GM03348 (cell line): Measurements from ENCODE around the gene DUS3L.

ENCODE experiments used
- DNase-seq: peaks from one replicate; pipeline ENCODE4 v3.0.0; 2012; ENCODE audit warnings: low spot score

The DUS3L gene

GRCh38 chr19:5790559-5791520 is at the start of gene DUS3L:
Gene DUS3L (minus strand): TSS chr19:5791163. CDS start chr19:5791141, 22 bp downstream.
- DNase-seq = peak; percentile 97

- no peak for DNase-seq
Observed at GRCh38 chr19:5839065-5840017, 48.4 kb upstream of the DUS3L start, which contains the start of gene FUT6. Gene FUT6 (minus strand): TSS chr19:5839702. CDS start chr19:5832567, 7,135 bp downstream.

GRCh38 chr19:5838353-5839064 is 47.5 kb upstream of the DUS3L start:
- DNase-seq = no peak

GRCh38 chr19:5837761-5838352 is 46.9 kb upstream of the DUS3L start:
- no peak for DNase-seq

- DNase-seq = no peak
Observed at GRCh38 chr19:5832527-5833216, 41.7 kb upstream of the DUS3L start.

GRCh38 chr19:5832061-5832460 is 41.1 kb upstream of the DUS3L start:
- no peak for DNase-seq

GRCh38 chr19:5831159-5831558 is 40.2 kb upstream of the DUS3L start:
- no peak for DNase-seq

- no peak for DNase-seq
Observed at GRCh38 chr19:5829567-5830310, 38.8 kb upstream of the DUS3L start.

GRCh38 chr19:5828661-5829566 is 38.0 kb upstream of the DUS3L start:
- no peak for DNase-seq

GRCh38 chr19:5827891-5828660 is 37.1 kb upstream of the DUS3L start:
- peak; percentile 94 for DNase-seq

- no peak for DNase-seq
Observed at GRCh38 chr19:5827342-5827890, 36.5 kb upstream of the DUS3L start.

GRCh38 chr19:5826531-5827341 is 35.8 kb upstream of the DUS3L start:
- DNase-seq = no peak

- no peak for DNase-seq
Observed at GRCh38 chr19:5825178-5825577, 34.2 kb upstream of the DUS3L start.

GRCh38 chr19:5824751-5825150 is 33.8 kb upstream of the DUS3L start:
- no peak for DNase-seq

GRCh38 chr19:5823579-5824281 is 32.8 kb upstream of the DUS3L start:
- DNase-seq = peak; percentile 33

- no peak for DNase-seq
Observed at GRCh38 chr19:5822181-5822844, 31.4 kb upstream of the DUS3L start.
